NT2/D1 (cell line): Measurements from ENCODE around the gene BCAN.

ENCODE experiments used
- DNase-seq: peaks from one replicate; pipeline ENCODE4 v3.0.0-alpha.2; 2011; ENCODE audit warnings: low read depth, low spot score
- H3K27me3 ChIP-seq: 2 replicates; pipeline ENCODE4 v1.6.0; 2011; ENCODE audit warnings: mild to moderate bottlenecking; ENCODE audit not compliant: insufficient read length, insufficient read depth
- H3K36me3 ChIP-seq: 2 replicates; pipeline ENCODE4 v1.6.1; 2011; ENCODE audit warnings: mild to moderate bottlenecking, low read length, mixed read lengths; ENCODE audit not compliant: insufficient read depth, insufficient read length
- H3K4me1 ChIP-seq: 2 replicates; pipeline ENCODE4 v1.5.1; 2011; ENCODE audit not compliant: insufficient read depth, insufficient read length
- H3K4me3 ChIP-seq: 2 replicates; pipeline ENCODE4 v1.5.1; 2011; ENCODE audit warnings: low read depth; ENCODE audit not compliant: insufficient read length
- H3K9ac ChIP-seq: 2 replicates; pipeline ENCODE4 v1.6.0; 2011; ENCODE audit warnings: low read depth; ENCODE audit not compliant: insufficient read length
- H3K9me3 ChIP-seq: 2 replicates; pipeline ENCODE4 v1.5.1; 2011; ENCODE audit warnings: mild to moderate bottlenecking, low read length; ENCODE audit not compliant: insufficient read depth
- SUZ12 ChIP-seq: IDR thresholded peaks from 2 replicates; pipeline ENCODE4 v1.6.1; 2011; ENCODE audit not compliant: insufficient read length, insufficient read depth; ENCODE audit errors: extremely low read depth
- YY1 ChIP-seq: IDR thresholded peaks from 2 replicates; pipeline ENCODE4 v1.6.1; 2011; ENCODE audit not compliant: insufficient read length, insufficient read depth
- ZNF274 ChIP-seq: IDR thresholded peaks from 2 replicates; pipeline ENCODE4 v1.6.1; 2011; ENCODE audit warnings: mild to moderate bottlenecking, low read depth, low read length

The BCAN gene

GRCh38 chr1:156659988-156660751 lies 18.3 kb downstream of the BCAN start:
- Histone ChIP-seq H3K9ac (peak overlapping the region; percentile 50), H3K4me1 (peaks cover 66% of the 10 kb centered on the region), H3K4me3 (no peak overlapping the region), H3K36me3 (no peaks in the 10 kb centered on the region), H3K27me3 (peaks cover 44% of the 10 kb centered on the region), H3K9me3 (no peaks in the 10 kb centered on the region)
- DNase-seq: peak; percentile 99
- no peak for TF ChIP-seq ZNF274
- TF ChIP-seq SUZ12: no peak
- TF ChIP-seq YY1: no peak

- peak overlapping the region; percentile 43 for H3K9ac ChIP-seq
- no peaks in the 10 kb centered on the region for H3K9me3 ChIP-seq
- H3K4me3 ChIP-seq: no peak overlapping the region
- TF ChIP-seq SUZ12 (no peak), ZNF274 (no peak), YY1 (no peak)
- peaks cover 40% of the 10 kb centered on the region for H3K27me3 ChIP-seq
- peaks cover 70% of the 10 kb centered on the region for H3K4me1 ChIP-seq
- no peaks in the 10 kb centered on the region for H3K36me3 ChIP-seq
- DNase-seq: no peak
Observed at GRCh38 chr1:156660752-156661112, 18.8 kb downstream of the BCAN start.

DNA sequence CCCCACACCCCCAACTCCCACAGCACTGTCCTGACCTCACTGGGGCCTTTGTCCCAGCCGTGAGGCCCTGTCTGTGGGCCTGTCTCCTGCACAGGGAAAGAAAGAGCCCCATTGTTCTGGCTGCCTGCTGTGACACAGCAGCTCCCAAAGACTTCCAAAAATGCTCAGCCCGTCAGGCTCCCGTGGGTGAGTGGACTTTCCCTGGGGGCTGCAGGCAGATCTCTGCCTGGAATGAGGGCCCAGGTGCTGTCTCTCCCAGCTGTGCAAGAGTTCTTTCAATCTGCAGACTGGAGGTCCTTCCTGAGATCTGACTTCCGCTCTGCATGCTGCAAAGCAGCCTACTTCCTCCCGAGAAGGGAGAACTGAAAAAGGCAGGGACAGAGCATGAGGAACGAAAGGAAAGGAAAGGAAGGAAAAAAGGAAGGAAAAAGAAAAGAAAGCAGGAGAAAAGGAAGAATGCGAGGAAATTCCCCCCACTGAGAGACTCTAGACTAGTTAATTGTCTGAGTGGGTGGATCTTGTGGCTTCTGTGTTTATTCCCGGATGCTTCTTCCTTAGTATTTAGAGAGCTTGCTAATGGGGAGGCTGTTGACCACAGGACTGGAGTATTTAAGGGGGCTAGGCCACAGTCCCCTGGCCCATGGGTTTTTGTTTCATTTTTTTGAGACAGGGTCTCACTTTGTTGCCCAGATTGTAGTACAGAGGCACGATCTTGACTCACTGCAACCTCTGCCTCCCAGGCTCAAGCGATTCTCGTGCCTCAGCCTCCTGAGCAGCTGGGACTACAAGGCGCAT lies 20.3 kb downstream of the BCAN start:
- Histone ChIP-seq H3K27me3 (peaks cover 25% of the 10 kb centered on the region), H3K4me1 (peaks cover 69% of the 10 kb centered on the region), H3K9me3 (no peaks in the 10 kb centered on the region), H3K36me3 (no peaks in the 10 kb centered on the region), H3K9ac (peak overlapping the region; percentile 76), H3K4me3 (no peak overlapping the region)
- no peak for DNase-seq
- TF ChIP-seq YY1 (no peak), ZNF274 (no peak), SUZ12 (no peak)

GRCh38 chr1:156662800-156663055 lies 20.8 kb downstream of the BCAN start:
- peaks cover 20% of the 10 kb centered on the region for H3K27me3 ChIP-seq
- no peak for DNase-seq
- TF ChIP-seq SUZ12: no peak
- no peak for TF ChIP-seq ZNF274
- no peaks in the 10 kb centered on the region for H3K9me3 ChIP-seq
- no peak overlapping the region for H3K4me3 ChIP-seq
- peaks cover 68% of the 10 kb centered on the region for H3K4me1 ChIP-seq
- H3K36me3 ChIP-seq: no peaks in the 10 kb centered on the region
- peak overlapping the region; percentile 32 for H3K9ac ChIP-seq

- H3K9me3 ChIP-seq: no peaks in the 10 kb centered on the region
- peaks cover 15% of the 10 kb centered on the region for H3K27me3 ChIP-seq
- H3K36me3 ChIP-seq: no peaks in the 10 kb centered on the region
- no peak overlapping the region for H3K4me3 ChIP-seq
- no peak for DNase-seq
- H3K9ac ChIP-seq: peak overlapping the region; percentile 65
- TF ChIP-seq SUZ12: no peak
- TF ChIP-seq YY1: no peak
- TF ChIP-seq ZNF274: no peak
- peaks cover 70% of the 10 kb centered on the region for H3K4me1 ChIP-seq
Observed at GRCh38 chr1:156663178-156663577, 21.3 kb downstream of the BCAN start.

DNA sequence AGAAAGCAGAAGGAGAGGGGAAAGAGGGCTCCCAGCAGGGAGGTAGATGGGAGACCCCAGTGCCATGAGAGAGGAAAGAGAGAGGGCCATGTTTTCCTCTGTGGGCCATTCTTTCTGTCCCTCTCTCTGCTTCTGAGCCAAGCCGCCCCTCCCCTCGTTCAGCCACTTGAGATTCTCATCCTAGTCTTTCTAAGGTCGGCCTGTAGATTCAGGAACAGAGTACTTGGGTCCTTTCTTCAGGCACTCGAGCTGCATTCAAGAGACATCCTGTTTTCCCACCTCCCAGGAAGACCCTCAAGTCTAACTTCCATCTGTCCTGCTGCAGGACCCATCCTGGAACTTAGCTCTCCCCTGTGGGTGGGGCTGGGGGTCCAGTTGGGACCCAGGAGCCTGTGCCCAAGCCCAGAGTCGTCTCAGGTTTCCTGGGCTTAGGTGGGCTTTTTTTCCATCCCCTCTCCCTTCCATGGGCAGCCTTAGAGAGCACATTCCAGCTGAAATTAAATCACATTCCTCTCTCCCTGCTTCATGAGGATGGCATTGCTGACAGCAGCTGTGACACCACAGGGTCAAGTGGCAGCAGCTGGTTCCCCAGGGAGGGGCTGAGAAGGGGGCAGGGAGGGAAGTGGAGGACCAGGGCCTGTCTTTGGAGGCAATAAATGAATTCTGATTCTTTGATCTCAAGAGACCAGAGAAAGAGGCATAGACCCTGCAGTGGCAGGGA lies 22.3 kb downstream of the BCAN start:
- H3K9ac ChIP-seq: peak overlapping the region; percentile 70
- no peak overlapping the region for H3K4me3 ChIP-seq
- peaks cover 76% of the 10 kb centered on the region for H3K4me1 ChIP-seq
- no peaks in the 10 kb centered on the region for H3K9me3 ChIP-seq
- H3K36me3 ChIP-seq: no peaks in the 10 kb centered on the region
- H3K27me3 ChIP-seq: peaks cover 5% of the 10 kb centered on the region
- no peak for DNase-seq
- no peak for TF ChIP-seq ZNF274
- no peak for TF ChIP-seq SUZ12
- no peak for TF ChIP-seq YY1
